Measurements from ENCODE around the gene BPTF.
"Not testable (repeated sequence)": the region's sequence is repeated elsewhere in the genome, so short reads cannot be mapped to it uniquely, and the experiment has no call there.

The BPTF gene

GRCh38 chr17:67947325-67947813 lies 122.1 kb downstream of the BPTF start:
- TF ChIP-seq, protein P1, sequence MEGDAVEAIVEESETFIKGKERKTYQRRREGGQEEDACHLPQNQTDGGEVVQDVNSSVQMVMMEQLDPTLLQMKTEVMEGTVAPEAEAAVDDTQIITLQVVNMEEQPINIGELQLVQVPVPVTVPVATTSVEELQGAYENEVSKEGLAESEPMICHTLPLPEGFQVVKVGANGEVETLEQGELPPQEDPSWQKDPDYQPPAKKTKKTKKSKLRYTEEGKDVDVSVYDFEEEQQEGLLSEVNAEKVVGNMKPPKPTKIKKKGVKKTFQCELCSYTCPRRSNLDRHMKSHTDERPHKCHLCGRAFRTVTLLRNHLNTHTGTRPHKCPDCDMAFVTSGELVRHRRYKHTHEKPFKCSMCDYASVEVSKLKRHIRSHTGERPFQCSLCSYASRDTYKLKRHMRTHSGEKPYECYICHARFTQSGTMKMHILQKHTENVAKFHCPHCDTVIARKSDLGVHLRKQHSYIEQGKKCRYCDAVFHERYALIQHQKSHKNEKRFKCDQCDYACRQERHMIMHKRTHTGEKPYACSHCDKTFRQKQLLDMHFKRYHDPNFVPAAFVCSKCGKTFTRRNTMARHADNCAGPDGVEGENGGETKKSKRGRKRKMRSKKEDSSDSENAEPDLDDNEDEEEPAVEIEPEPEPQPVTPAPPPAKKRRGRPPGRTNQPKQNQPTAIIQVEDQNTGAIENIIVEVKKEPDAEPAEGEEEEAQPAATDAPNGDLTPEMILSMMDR (IDR thresholded peaks at IDR 0.05; ENCODE audit: insufficient read depth, low read length, poor library complexity, severe bottlenecking): no peak
- TF ChIP-seq EZH2phosphoT487 (conservative IDR thresholded peaks at IDR 0.05; ENCODE audit: low read length): no peak
- Histone ChIP-seq H3K4me2 (ENCODE audit: low read depth, low read length, poor library complexity, severe bottlenecking) (no peak overlapping the region), H3K9me3 (ENCODE audit: insufficient read depth, low read length) (no peaks in the 10 kb centered on the region), H4K20me1 (ENCODE audit: low read depth, low read length) (no peaks in the 10 kb centered on the region), H3K27ac (ENCODE audit: low read depth, low read length) (no peak overlapping the region), H3K36me3 (ENCODE audit: low read length) (peaks cover 63% of the 10 kb centered on the region), H3F3A (ENCODE audit: insufficient read depth) (peaks cover 10% of the 10 kb centered on the region; the same call in 1 of the 2 replicates), H3K9ac (ENCODE audit: low read length) (no peak overlapping the region), H3K27me3 (ENCODE audit: low read length) (no peaks in the 10 kb centered on the region), H3K4me3 (ENCODE audit: insufficient read depth, low read length, poor library complexity, severe bottlenecking) (no peak overlapping the region), H3K79me2 (ENCODE audit: insufficient read depth, low read length) (no peaks in the 10 kb centered on the region), H2AFZ (ENCODE audit: low read depth, low read length, severe bottlenecking) (no peak overlapping the region), H3K9me2 (replicated peaks; ENCODE audit: insufficient read depth, low read length) (no peaks in the 10 kb centered on the region)

DNA sequence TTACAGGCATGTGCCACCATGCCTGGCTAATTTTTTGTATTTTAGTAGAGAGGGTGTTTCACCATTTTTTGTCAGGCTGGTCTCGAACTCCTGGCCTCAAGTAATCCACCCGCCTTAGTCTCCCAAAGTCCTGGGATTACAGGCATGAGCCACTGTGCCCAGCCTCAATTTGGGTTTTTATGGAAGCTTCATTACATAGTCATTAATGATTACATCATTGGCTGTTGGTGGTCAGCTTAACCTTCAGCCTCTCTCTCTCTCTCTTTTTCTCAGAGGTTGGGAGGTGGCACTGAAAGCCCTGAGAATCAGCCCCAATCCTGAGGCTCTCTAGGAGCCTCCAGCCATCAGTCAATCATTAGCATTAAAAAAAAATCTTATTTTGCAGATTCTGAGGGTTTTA lies 125.6 kb downstream of the BPTF start:
- peaks cover 46% of the 10 kb centered on the region for H3K36me3 ChIP-seq (ENCODE audit: low read length)
- TF ChIP-seq, protein P1 (IDR thresholded peaks at IDR 0.05; ENCODE audit: insufficient read depth, low read length, poor library complexity, severe bottlenecking): no peak
- TF ChIP-seq EZH2phosphoT487 (conservative IDR thresholded peaks at IDR 0.05; ENCODE audit: low read length): no peak
- no peak overlapping the region for H3K9ac ChIP-seq (ENCODE audit: low read length)
- H3K79me2 ChIP-seq (ENCODE audit: insufficient read depth, low read length): no peaks in the 10 kb centered on the region
- no peaks in the 10 kb centered on the region for H4K20me1 ChIP-seq (ENCODE audit: low read depth, low read length)
- H3K4me2 ChIP-seq (ENCODE audit: low read depth, low read length, poor library complexity, severe bottlenecking): no peak overlapping the region
- H3K9me2 ChIP-seq (replicated peaks; ENCODE audit: insufficient read depth, low read length): no peaks in the 10 kb centered on the region
- H3K9me3 ChIP-seq (ENCODE audit: insufficient read depth, low read length): no peaks in the 10 kb centered on the region
- H2AFZ ChIP-seq (ENCODE audit: low read depth, low read length, severe bottlenecking): no peak overlapping the region
- peaks cover 8% of the 10 kb centered on the region; the same call in 1 of the 2 replicates for H3F3A ChIP-seq (ENCODE audit: insufficient read depth)
- H3K27me3 ChIP-seq (ENCODE audit: low read length): no peaks in the 10 kb centered on the region
- H3K4me3 ChIP-seq (ENCODE audit: insufficient read depth, low read length, poor library complexity, severe bottlenecking): no peak overlapping the region
- H3K27ac ChIP-seq (ENCODE audit: low read depth, low read length): no peak overlapping the region

- H3K27ac ChIP-seq (ENCODE audit: low read depth, low read length): no peak overlapping the region
- peaks cover 19% of the 10 kb centered on the region; the same call in 1 of the 2 replicates for H3F3A ChIP-seq (ENCODE audit: insufficient read depth)
- H3K9ac ChIP-seq (ENCODE audit: low read length): no peak overlapping the region
- no peaks in the 10 kb centered on the region for H3K9me2 ChIP-seq (replicated peaks; ENCODE audit: insufficient read depth, low read length)
- H3K4me3 ChIP-seq (ENCODE audit: insufficient read depth, low read length, poor library complexity, severe bottlenecking): no peak overlapping the region
- peaks cover 30% of the 10 kb centered on the region; the same call in 1 of the 2 replicates for H3K36me3 ChIP-seq (ENCODE audit: low read length)
- no peaks in the 10 kb centered on the region for H3K9me3 ChIP-seq (ENCODE audit: insufficient read depth, low read length)
- TF ChIP-seq, protein P1 (IDR thresholded peaks at IDR 0.05; ENCODE audit: insufficient read depth, low read length, poor library complexity, severe bottlenecking): no peak
- no peak for TF ChIP-seq EZH2phosphoT487 (conservative IDR thresholded peaks at IDR 0.05; ENCODE audit: low read length)
- H3K79me2 ChIP-seq (ENCODE audit: insufficient read depth, low read length): no peaks in the 10 kb centered on the region
- H3K27me3 ChIP-seq (ENCODE audit: low read length): no peaks in the 10 kb centered on the region
- no peak overlapping the region for H2AFZ ChIP-seq (ENCODE audit: low read depth, low read length, severe bottlenecking)
- no peaks in the 10 kb centered on the region for H4K20me1 ChIP-seq (ENCODE audit: low read depth, low read length)
- H3K4me2 ChIP-seq (ENCODE audit: low read depth, low read length, poor library complexity, severe bottlenecking): no peak overlapping the region
Measured at GRCh38 chr17:67959510-67959909, 134.2 kb downstream of the BPTF start.

GRCh38 chr17:67960276-67960675 lies 135.0 kb downstream of the BPTF start:
- H3K27me3 ChIP-seq (ENCODE audit: low read length); H3K4me2 ChIP-seq (ENCODE audit: low read depth, low read length, poor library complexity, severe bottlenecking); H4K20me1 ChIP-seq (ENCODE audit: low read depth, low read length); H3K79me2 ChIP-seq (ENCODE audit: insufficient read depth, low read length); H3K9me2 ChIP-seq (replicated peaks; ENCODE audit: insufficient read depth, low read length); H3K4me3 ChIP-seq (ENCODE audit: insufficient read depth, low read length, poor library complexity, severe bottlenecking); H3K9ac ChIP-seq (ENCODE audit: low read length); H3K27ac ChIP-seq (ENCODE audit: low read depth, low read length); H2AFZ ChIP-seq (ENCODE audit: low read depth, low read length, severe bottlenecking); H3K9me3 ChIP-seq (ENCODE audit: insufficient read depth, low read length): not testable (repeated sequence)
- H3K36me3 ChIP-seq (ENCODE audit: low read length): peaks cover 27% of the 10 kb centered on the region; the same call in 1 of the 2 replicates
- peaks cover 19% of the 10 kb centered on the region; the same call in 1 of the 2 replicates for H3F3A ChIP-seq (ENCODE audit: insufficient read depth)

DNA sequence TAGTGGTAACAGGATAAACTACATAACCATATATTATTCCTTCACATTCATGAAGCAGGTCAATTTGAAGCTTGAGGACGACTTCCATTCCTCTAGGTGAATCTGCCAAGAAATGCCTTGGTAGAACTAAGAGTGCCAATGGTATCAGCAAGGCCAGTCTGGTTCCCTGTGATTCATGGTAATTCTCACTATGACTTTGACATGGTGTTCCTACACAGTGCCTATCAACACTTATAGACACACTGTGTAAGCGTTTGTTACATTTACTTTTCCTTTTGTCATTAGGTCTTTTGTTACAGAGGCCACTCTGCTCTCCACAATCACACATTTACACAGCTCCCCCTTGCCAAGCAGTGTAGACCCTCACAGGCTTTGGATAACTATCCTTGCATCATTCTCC lies 136.9 kb downstream of the BPTF start:
- H3K9me2 ChIP-seq (replicated peaks; ENCODE audit: insufficient read depth, low read length); H3K4me2 ChIP-seq (ENCODE audit: low read depth, low read length, poor library complexity, severe bottlenecking); H3K79me2 ChIP-seq (ENCODE audit: insufficient read depth, low read length); H3K9ac ChIP-seq (ENCODE audit: low read length); H2AFZ ChIP-seq (ENCODE audit: low read depth, low read length, severe bottlenecking); H3K4me3 ChIP-seq (ENCODE audit: insufficient read depth, low read length, poor library complexity, severe bottlenecking); H3K27ac ChIP-seq (ENCODE audit: low read depth, low read length); H3K27me3 ChIP-seq (ENCODE audit: low read length); H4K20me1 ChIP-seq (ENCODE audit: low read depth, low read length); H3K9me3 ChIP-seq (ENCODE audit: insufficient read depth, low read length): not testable (repeated sequence)
- Histone ChIP-seq H3F3A (ENCODE audit: insufficient read depth) (peaks cover 19% of the 10 kb centered on the region; the same call in 1 of the 2 replicates), H3K36me3 (ENCODE audit: low read length) (peaks cover 34% of the 10 kb centered on the region; the same call in 1 of the 2 replicates)

Measured in SU-DHL-6 (cell line).